Astrocyte of the spinal cord (primary cell): ENCODE measurements around the gene UBR2.
"Not testable (repeated sequence)": the region's sequence is repeated elsewhere in the genome, so short reads cannot be mapped to it uniquely, and the experiment has no call there.

Source experiments
- DNase-seq: peaks from one replicate; pipeline ENCODE4 v3.0.0; 2011; ENCODE audit warnings: low read depth, low spot score
- H3K4me3 ChIP-seq: 2 replicates; pipeline ENCODE4 v1.5.1; 2011; ENCODE audit warnings: low read depth, mild to moderate bottlenecking, low read length, moderate library complexity
- CTCF ChIP-seq: IDR thresholded peaks from 2 replicates; pipeline ENCODE4 v1.5.1; 2012; ENCODE audit warnings: low read depth, mild to moderate bottlenecking, low read length, inconsistent platforms
- in situ Hi-C: cut with HindIII; loops from 2 replicates; pipeline ENCODE4 v1.10.0; 2017; ENCODE audit warnings: low sequenced_read_pairs

Gene UBR2

GRCh38 chr6:42727087-42727611, 163.3 kb downstream of the UBR2 start:
- no peak for DNase-seq
- TF ChIP-seq CTCF = no peak
- peak overlapping the region; percentile 24 for H3K4me3 ChIP-seq
- in situ Hi-C loops = no loop called here

- TF ChIP-seq CTCF = no peak
- DNase-seq = no peak
- H3K4me3 ChIP-seq = no peak overlapping the region
- in situ Hi-C loops = no loop called here
These were observed 163.8 kb downstream of the UBR2 start for GRCh38 chr6:42727627-42728026.

- H3K4me3 ChIP-seq = no peak overlapping the region
- no peak for DNase-seq
- no peak for TF ChIP-seq CTCF
- in situ Hi-C loops = no loop called here
These were observed 165.9 kb downstream of the UBR2 start for GRCh38 chr6:42729731-42730130.

GRCh38 chr6:42733867-42734481, 170.1 kb downstream of the UBR2 start:
- H3K4me3 ChIP-seq, in situ Hi-C loops, DNase-seq: not testable (repeated sequence)

GRCh38 chr6:42735976-42736375, 172.1 kb downstream of the UBR2 start:
- TF ChIP-seq CTCF = no peak
- in situ Hi-C loops = no loop called here
- H3K4me3 ChIP-seq = no peak overlapping the region
- DNase-seq = no peak

- TF ChIP-seq CTCF = no peak
These were observed 176.9 kb downstream of the UBR2 start for GRCh38 chr6:42740725-42741124.

GRCh38 chr6:42742116-42742894, 178.5 kb downstream of the UBR2 start:
- DNase-seq = peak; percentile 34
- H3K4me3 ChIP-seq = no peak overlapping the region
- TF ChIP-seq CTCF = no peak
- in situ Hi-C loops = no loop called here

More at GRCh38 chr6:42740725-42741124, 176.9 kb downstream of the UBR2 start:
- in situ Hi-C loops = no loop called here
- no peak for DNase-seq
- no peak overlapping the region for H3K4me3 ChIP-seq
